Measurements from ENCODE around the gene GNB1. TPM values are rescaled to one million over a fixed set of nuclear protein-coding genes. Genes with fewer than 3 reads are reported as not detected.

Gene GNB1
- total RNA-seq, 4 donors from 2014 or later, result 112 to 266 (median 236) TPM

DNA sequence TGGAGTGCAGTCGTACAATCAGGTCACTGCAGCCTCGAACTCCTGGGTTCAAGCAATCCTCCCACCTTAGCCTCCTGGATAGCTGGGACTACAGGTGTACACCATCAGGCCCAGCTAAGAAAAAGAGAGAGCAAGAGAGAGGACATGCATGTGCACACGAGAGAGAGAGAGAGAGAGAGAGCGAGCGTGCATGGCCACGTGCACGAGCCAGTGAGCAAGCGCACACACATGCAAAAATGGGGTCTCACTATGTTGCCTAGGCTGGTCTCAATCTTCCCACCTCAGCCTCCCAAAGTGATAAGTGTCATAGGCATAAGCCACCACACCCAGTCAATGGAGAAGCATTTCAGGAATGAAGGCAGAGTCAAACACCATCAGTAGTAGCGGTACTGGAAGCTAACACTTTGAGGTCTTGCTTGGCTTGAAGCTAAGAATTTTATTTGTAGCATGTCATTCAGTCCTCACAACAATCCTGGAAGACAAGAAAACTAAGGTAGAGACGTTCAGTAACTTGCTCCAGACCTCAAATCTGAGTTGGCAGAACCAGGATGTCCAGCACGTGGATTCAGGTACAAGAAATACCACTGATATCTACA, 14.5 kb downstream of the GNB1 start:
- DNase-seq, result no peak
- Histone ChIP-seq H3K27me3 (no peaks in the 10 kb centered on the region), H3K9me3 (no peaks in the 10 kb centered on the region), H3K27ac (no peak overlapping the region), H3K4me1 (peaks cover 13 to 90% (median 21%) of the 10 kb centered on the region in 4 donors), H3K4me3 (no peak overlapping the region), H3K36me3 (peaks cover 0 to 10% (median 0%) of the 10 kb centered on the region in 3 donors)
- TF ChIP-seq, protein P1, sequence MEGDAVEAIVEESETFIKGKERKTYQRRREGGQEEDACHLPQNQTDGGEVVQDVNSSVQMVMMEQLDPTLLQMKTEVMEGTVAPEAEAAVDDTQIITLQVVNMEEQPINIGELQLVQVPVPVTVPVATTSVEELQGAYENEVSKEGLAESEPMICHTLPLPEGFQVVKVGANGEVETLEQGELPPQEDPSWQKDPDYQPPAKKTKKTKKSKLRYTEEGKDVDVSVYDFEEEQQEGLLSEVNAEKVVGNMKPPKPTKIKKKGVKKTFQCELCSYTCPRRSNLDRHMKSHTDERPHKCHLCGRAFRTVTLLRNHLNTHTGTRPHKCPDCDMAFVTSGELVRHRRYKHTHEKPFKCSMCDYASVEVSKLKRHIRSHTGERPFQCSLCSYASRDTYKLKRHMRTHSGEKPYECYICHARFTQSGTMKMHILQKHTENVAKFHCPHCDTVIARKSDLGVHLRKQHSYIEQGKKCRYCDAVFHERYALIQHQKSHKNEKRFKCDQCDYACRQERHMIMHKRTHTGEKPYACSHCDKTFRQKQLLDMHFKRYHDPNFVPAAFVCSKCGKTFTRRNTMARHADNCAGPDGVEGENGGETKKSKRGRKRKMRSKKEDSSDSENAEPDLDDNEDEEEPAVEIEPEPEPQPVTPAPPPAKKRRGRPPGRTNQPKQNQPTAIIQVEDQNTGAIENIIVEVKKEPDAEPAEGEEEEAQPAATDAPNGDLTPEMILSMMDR (IDR thresholded peaks at IDR 0.05), result no peak
- TF ChIP-seq POLR2A (IDR thresholded peaks at IDR 0.05), result no peak

DNA sequence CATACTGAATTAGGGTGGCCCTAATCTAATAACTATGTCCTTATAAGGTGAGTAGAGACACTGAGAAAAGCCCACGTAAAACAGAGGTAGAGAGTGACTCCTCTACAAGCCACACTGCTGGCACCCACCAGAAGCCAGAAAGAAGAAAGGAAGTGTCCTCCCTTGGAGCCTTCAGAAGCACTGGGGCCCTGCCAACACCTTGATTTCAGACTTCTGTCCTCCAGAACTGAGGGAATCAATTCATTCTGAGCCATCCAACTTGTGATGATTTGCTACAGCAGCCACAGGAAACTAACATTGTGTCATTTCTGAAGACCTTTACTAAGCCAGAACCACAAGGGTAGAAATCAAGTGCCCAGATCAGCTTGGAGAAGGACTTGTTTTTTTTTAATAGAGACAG, 15.0 kb downstream of the GNB1 start:
- DNase-seq, result no peak
- TF ChIP-seq POLR2A (IDR thresholded peaks at IDR 0.05), result no peak
- TF ChIP-seq, protein P1 (IDR thresholded peaks at IDR 0.05), result no peak
- H3K27me3 ChIP-seq, result no peaks in the 10 kb centered on the region
- no peaks in the 10 kb centered on the region for H3K9me3 ChIP-seq
- peaks cover 13 to 90% (median 19%) of the 10 kb centered on the region in 4 donors for H3K4me1 ChIP-seq
- H3K4me3 ChIP-seq, result no peak overlapping the region
- H3K36me3 ChIP-seq, result peaks cover 0 to 10% (median 0%) of the 10 kb centered on the region in 3 donors
- no peak overlapping the region for H3K27ac ChIP-seq

DNA sequence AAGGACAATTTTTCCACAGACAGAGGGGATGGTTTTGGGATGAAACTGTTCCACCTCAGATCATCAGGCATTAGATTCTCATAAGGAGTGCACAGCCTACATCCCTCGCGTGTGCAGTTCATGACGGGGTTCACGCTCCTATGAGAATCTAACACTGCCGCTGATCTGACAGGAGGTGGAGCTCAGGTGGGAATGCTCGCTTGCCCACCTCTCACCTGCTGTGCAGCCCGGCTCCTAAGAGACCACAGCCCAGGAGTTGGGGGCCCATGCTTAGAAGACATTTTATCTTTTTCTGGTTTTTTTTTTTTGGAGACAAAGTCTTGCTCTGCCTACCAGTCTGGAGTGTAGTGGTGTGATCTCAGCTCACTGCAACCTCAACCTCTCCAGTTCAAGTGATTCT, 16.0 kb downstream of the GNB1 start:
- Histone ChIP-seq H3K4me3 (no peak overlapping the region), H3K27me3 (no peaks in the 10 kb centered on the region), H3K27ac (no peak overlapping the region), H3K36me3 (peaks cover 0 to 10% (median 0%) of the 10 kb centered on the region in 3 donors), H3K9me3 (no peaks in the 10 kb centered on the region), H3K4me1 (peaks cover 11 to 84% (median 16%) of the 10 kb centered on the region in 4 donors)
- DNase-seq, result no peak
- no peak for TF ChIP-seq POLR2A (IDR thresholded peaks at IDR 0.05)
- TF ChIP-seq, protein P1 (IDR thresholded peaks at IDR 0.05), result no peak

DNA sequence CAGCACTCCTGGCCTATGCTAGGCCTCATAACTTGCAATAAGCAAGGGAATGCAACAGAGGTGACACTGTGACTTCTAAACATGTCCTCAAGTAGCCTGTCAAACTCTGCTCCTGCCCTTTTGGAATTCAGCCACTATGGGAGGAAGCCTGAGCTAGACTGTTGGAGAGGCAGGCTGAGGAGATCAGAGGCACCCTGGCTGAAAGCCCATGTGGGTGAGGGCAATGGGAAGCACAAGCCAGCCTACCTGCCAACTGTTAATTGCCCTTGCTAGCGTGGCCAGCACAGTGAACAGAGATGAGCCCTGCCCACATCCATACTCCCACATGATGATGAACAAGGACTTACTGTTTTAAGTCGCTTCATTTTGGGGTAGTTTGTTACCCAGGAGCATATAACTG, 17.7 kb downstream of the GNB1 start:
- H3K36me3 ChIP-seq, result peaks cover 0 to 10% (median 0%) of the 10 kb centered on the region in 3 donors
- peak overlapping the region in 1 of 4 donors; percentile 60 for H3K27ac ChIP-seq
- TF ChIP-seq, protein P1 (IDR thresholded peaks at IDR 0.05), result no peak
- no peak for TF ChIP-seq POLR2A (IDR thresholded peaks at IDR 0.05)
- peaks cover 11 to 74% (median 16%) of the 10 kb centered on the region in 4 donors for H3K4me1 ChIP-seq
- DNase-seq, result peak in 2 of 3 donors; percentile 74 to 81
- H3K4me3 ChIP-seq, result no peak overlapping the region
- H3K27me3 ChIP-seq, result no peaks in the 10 kb centered on the region
- H3K9me3 ChIP-seq, result no peaks in the 10 kb centered on the region

DNA sequence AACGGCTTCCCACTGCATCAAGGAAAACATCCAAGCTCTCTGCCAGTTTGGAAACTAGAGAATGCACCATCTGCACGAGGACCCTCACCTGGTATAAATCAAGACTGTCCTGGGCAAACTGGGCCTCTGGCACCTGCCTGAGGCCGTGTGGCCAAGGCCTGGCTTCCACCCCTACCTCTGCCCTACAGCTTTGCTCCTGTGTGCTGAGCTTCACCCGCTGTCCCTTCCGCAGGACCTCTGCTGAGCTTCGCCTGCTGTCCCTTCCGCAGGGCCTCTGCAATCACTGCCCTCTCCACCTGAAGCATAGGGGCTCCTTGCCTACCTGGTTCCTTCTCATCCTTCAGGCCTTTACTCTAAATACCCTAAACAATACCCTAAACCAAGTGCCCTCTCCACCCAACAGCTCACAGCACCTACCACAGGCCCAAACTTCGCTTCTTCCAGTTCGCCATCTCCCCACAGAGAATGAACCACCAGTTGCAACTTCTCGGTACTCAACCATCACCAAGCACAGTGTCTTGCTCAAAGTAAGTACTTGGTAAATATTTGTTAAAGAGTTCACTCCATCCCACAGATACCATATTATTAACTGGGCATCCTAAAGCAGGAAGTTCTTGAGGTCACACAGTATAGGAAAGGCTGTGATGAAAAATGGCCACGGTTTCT, 18.4 kb downstream of the GNB1 start:
- Histone ChIP-seq H3K4me3 (no peak overlapping the region), H3K9me3 (no peaks in the 10 kb centered on the region), H3K36me3 (peaks cover 0 to 10% (median 0%) of the 10 kb centered on the region in 3 donors), H3K27me3 (no peaks in the 10 kb centered on the region), H3K4me1 (peaks cover 11 to 69% (median 14%) of the 10 kb centered on the region in 4 donors), H3K27ac (peak overlapping the region in 1 of 4 donors; percentile 60)
- DNase-seq, result no peak
- no peak for TF ChIP-seq POLR2A (IDR thresholded peaks at IDR 0.05)
- TF ChIP-seq, protein P1 (IDR thresholded peaks at IDR 0.05), result no peak
